H9 (cell line): Measurements from ENCODE around the gene GABBR2. TPM values are rescaled to one million over a fixed set of nuclear protein-coding genes. Genes with fewer than 3 reads are reported as not detected.

ENCODE experiments used
- DNase-seq: peaks from one replicate; pipeline ENCODE4 v3.0.0-alpha.2; 2017
- H2AFZ ChIP-seq: one replicate; pipeline ENCODE4 v1.6.1; 2013; ENCODE audit warnings: mild to moderate bottlenecking, low read length, control low read depth, moderate library complexity
- H2AK5ac ChIP-seq: 2 replicates; pipeline ENCODE4 v1.6.1; 2013; ENCODE audit warnings: low read length, control low read depth, mixed read lengths; ENCODE audit not compliant: insufficient read length
- H2BK120ac ChIP-seq: one replicate; pipeline ENCODE4 v1.6.1; 2013; ENCODE audit warnings: low read depth, mild to moderate bottlenecking, low read length, control low read depth, inconsistent platforms; ENCODE audit not compliant: poor library complexity, severe bottlenecking
- H2BK12ac ChIP-seq: 2 replicates; pipeline ENCODE4 v1.6.1; 2013; ENCODE audit warnings: low read length, control low read depth, mixed read lengths, low read depth; ENCODE audit not compliant: insufficient read length
- H2BK15ac ChIP-seq: 2 replicates; pipeline ENCODE4 v1.6.1; 2013; ENCODE audit warnings: low read depth, low read length, control low read depth
- H2BK20ac ChIP-seq: one replicate; pipeline ENCODE4 v1.6.1; 2013; ENCODE audit warnings: low read depth, mild to moderate bottlenecking, low read length, control low read depth, inconsistent platforms; ENCODE audit not compliant: poor library complexity, severe bottlenecking
- H2BK5ac ChIP-seq: 2 replicates; pipeline ENCODE4 v1.6.1; 2013; ENCODE audit warnings: low read length, control low read depth, mixed read lengths; ENCODE audit not compliant: insufficient read length
- H3K14ac ChIP-seq: 2 replicates; pipeline ENCODE4 v1.6.1; 2013; ENCODE audit warnings: low read length, control low read depth; ENCODE audit not compliant: insufficient read depth
- H3K18ac ChIP-seq: 2 replicates; pipeline ENCODE4 v1.6.1; 2013; ENCODE audit warnings: low read depth, mild to moderate bottlenecking, mixed read lengths, low read length, control low read depth; ENCODE audit not compliant: insufficient read length
- H3K23ac ChIP-seq: 2 replicates; pipeline ENCODE4 v1.6.1; 2013; ENCODE audit warnings: low read length, control low read depth, mixed read lengths, low read depth; ENCODE audit not compliant: insufficient read length
- H3K23me2 ChIP-seq: 2 replicates; pipeline ENCODE4 v1.6.1; 2013; ENCODE audit warnings: low read depth, mild to moderate bottlenecking, mixed read lengths, low read length, control low read depth; ENCODE audit not compliant: insufficient read length, poor library complexity, severe bottlenecking
- H3K27ac ChIP-seq: 2 replicates; pipeline ENCODE4 v1.5.1; 2013; ENCODE audit warnings: low read length, control low read depth, mixed read lengths, low read depth; ENCODE audit not compliant: insufficient read length
- H3K27me3 ChIP-seq: 2 replicates; pipeline ENCODE4 v1.6.1; 2013; ENCODE audit warnings: low read length, control low read depth, inconsistent platforms; ENCODE audit not compliant: insufficient read depth
- H3K4ac ChIP-seq: 2 replicates; pipeline ENCODE4 v1.6.1; 2013; ENCODE audit warnings: low read depth, mild to moderate bottlenecking, control low read depth, inconsistent platforms, low read length, moderate library complexity
- H3K4me1 ChIP-seq: 2 replicates; pipeline ENCODE4 v1.6.1; 2013; ENCODE audit warnings: low read length, control low read depth, inconsistent platforms; ENCODE audit not compliant: insufficient read depth
- H3K4me2 ChIP-seq: 2 replicates; pipeline ENCODE4 v1.6.1; 2013; ENCODE audit warnings: low read length, control low read depth, mixed read lengths; ENCODE audit not compliant: insufficient read length, insufficient read depth
- H3K56ac ChIP-seq: 2 replicates; pipeline ENCODE4 v1.6.1; 2013; ENCODE audit warnings: low read depth, mild to moderate bottlenecking, mixed read lengths, low read length, control low read depth; ENCODE audit not compliant: insufficient read length
- H3K79me1 ChIP-seq: 2 replicates; pipeline ENCODE4 v1.6.1; 2013; ENCODE audit warnings: low read depth, mild to moderate bottlenecking, moderate library complexity, low read length, control low read depth, inconsistent platforms; ENCODE audit not compliant: insufficient read depth, poor library complexity, severe bottlenecking
- H3K79me2 ChIP-seq: 2 replicates; pipeline ENCODE4 v1.6.1; 2013; ENCODE audit warnings: low read length, control low read depth, inconsistent platforms; ENCODE audit not compliant: insufficient read depth
- H3K9ac ChIP-seq: 2 replicates; pipeline ENCODE4 v1.6.1; 2013; ENCODE audit warnings: low read length, control low read depth, mixed read lengths; ENCODE audit not compliant: insufficient read length; ENCODE audit errors: extremely low read depth
- H3K9me3 ChIP-seq: one replicate; pipeline ENCODE4 v1.6.1; 2013; ENCODE audit warnings: low read depth, low read length, inconsistent platforms; ENCODE audit not compliant: control insufficient read depth
- H3T11ph ChIP-seq: one replicate; pipeline ENCODE4 v1.6.1; 2013; ENCODE audit warnings: mild to moderate bottlenecking, low read length, control low read depth, inconsistent platforms
- H4K20me1 ChIP-seq: one replicate; pipeline ENCODE4 v1.6.1; 2013; ENCODE audit not compliant: control insufficient read depth, insufficient read length, insufficient read depth
- H4K5ac ChIP-seq: 2 replicates; pipeline ENCODE4 v1.6.1; 2013; ENCODE audit warnings: low read depth, mild to moderate bottlenecking, mixed read lengths, low read length, control low read depth; ENCODE audit not compliant: insufficient read length
- H4K8ac ChIP-seq: replicated peaks from 2 replicates; pipeline ENCODE4 v1.6.1; 2013; ENCODE audit warnings: low read length, control low read depth, mixed read lengths, low read depth; ENCODE audit not compliant: insufficient read length
- H4K91ac ChIP-seq: 2 replicates; pipeline ENCODE4 v1.6.1; 2013; ENCODE audit warnings: low read depth, mild to moderate bottlenecking, moderate library complexity, mixed read lengths, low read length, control low read depth; ENCODE audit not compliant: insufficient read length
- H3K27ac Mint-ChIP-seq, 3 experiments: 2 replicates in 2 of 3; 3 replicates in 1 of 3; pipeline ENCODE4 v1.8.0; 2020 to 2021; ENCODE audit warnings: mixed read lengths in 3 of 3, mild to moderate bottlenecking in 1 of 3, moderate library complexity in 1 of 3
- H3K27me3 Mint-ChIP-seq: 2 replicates; pipeline ENCODE4 v1.8.0; 2021; ENCODE audit warnings: low read depth, mild to moderate bottlenecking, moderate library complexity, mixed read lengths
- H3K36me3 Mint-ChIP-seq, 3 experiments: 2 replicates in 2 of 3; 3 replicates in 1 of 3; pipeline ENCODE4 v1.8.0; 2020 to 2021; ENCODE audit warnings: low read depth in 3 of 3, mixed read lengths in 3 of 3; ENCODE audit not compliant: insufficient read depth in 1 of 3
- H3K4me1 Mint-ChIP-seq, 2 experiments: 2 replicates each; pipeline ENCODE4 v1.8.0; 2020; ENCODE audit warnings: mixed read lengths in 2 of 2
- H3K4me3 Mint-ChIP-seq, 2 experiments: 2 replicates in 1 of 2; 3 replicates in 1 of 2; pipeline ENCODE4 v1.8.0; 2020 to 2021; ENCODE audit warnings: mild to moderate bottlenecking in 2 of 2, mixed read lengths in 2 of 2, moderate library complexity in 1 of 2
- H3K9me3 Mint-ChIP-seq, 2 experiments: 2 replicates in 1 of 2; 3 replicates in 1 of 2; pipeline ENCODE4 v1.8.0; 2020; ENCODE audit warnings: mild to moderate bottlenecking in 2 of 2, mixed read lengths in 2 of 2, moderate library complexity in 1 of 2
- CTCF ChIP-seq: fragments of 200-600 bp; sonication (generic); conservative IDR thresholded peaks from 3 replicates; pipeline ENCODE4 v1.8.0; 2021; ENCODE audit warnings: antibody characterized with exemption, mild to moderate bottlenecking
- WGBS: extraction: QIAGEN DNeasy Blood & Tissue Kit; methylation state at CpG from one replicate; pipeline ENCODE4 v1.1.7; 2013; ENCODE audit warnings: missing lambda C conversion rate, low lambda C conversion rate, mixed read lengths; ENCODE audit not compliant: insufficient read length; ENCODE audit errors: extremely low coverage; 5-methylcytosine and 5-hydroxymethylcytosine counted together
- total RNA-seq: library from RNA; stranded (reverse); gene quantifications from 2 replicates; pipeline ENCODE4 v1.2.1, GENCODE V29; 2021

Gene GABBR2
- total RNA-seq, 1 experiment from 2014 or later: 0.66 TPM

DNA sequence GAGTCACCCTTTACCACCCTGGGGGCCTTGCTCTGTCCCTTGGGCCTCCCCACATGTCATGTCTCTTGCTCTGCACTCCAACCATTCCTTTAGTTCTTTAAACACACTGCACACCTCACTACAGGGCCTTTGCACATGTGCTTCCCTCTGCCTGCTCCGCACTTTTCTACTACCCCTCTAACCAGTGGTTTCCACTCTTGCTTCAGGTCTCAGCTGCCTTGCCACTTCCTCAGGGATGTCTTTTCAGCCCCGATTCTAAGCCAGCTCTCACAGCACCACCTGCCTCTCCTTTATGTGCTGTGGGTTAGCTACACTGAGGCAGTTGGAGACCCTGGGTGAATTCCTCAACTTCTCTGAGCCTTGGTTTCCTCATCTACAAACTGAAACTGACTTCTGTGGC lies 34.6 kb upstream of the GABBR2 start:
- no peak overlapping the region for H2AFZ ChIP-seq
- no peaks in the 10 kb centered on the region for H3K79me1 ChIP-seq
- no peak overlapping the region for H2BK120ac ChIP-seq
- H4K91ac ChIP-seq: no peak overlapping the region
- H3T11ph ChIP-seq: no peak overlapping the region
- H3K4ac ChIP-seq: no peak overlapping the region
- no peak overlapping the region for H2BK5ac ChIP-seq
- no CpG with 5 or more reads among the region's 2 CpGs for WGBS
- Mint-ChIP-seq H3K27me3 (no peaks in the 10 kb centered on the region; the same call in 1 of the 2 replicates), H3K4me1 (peaks cover 0 to under 1% of the 10 kb centered on the region in 2 experiments; a peak in 3 of 4 replicates), H3K36me3 (peaks cover 21 to 55% (median 40%) of the 10 kb centered on the region in 3 experiments), H3K4me3 (no peak overlapping the region), H3K27ac (peak overlapping the region in 1 of 3 experiments; percentile 54; a peak in 2 of 7 replicates), H3K9me3 (peaks cover 7 to 10% of the 10 kb centered on the region in 2 experiments; a peak in 4 of 5 replicates)
- DNase-seq: no peak
- TF ChIP-seq CTCF: no peak
- no peaks in the 10 kb centered on the region for H3K9me3 ChIP-seq
- no peaks in the 10 kb centered on the region for H3K4me1 ChIP-seq
- H3K27me3 ChIP-seq: no peaks in the 10 kb centered on the region
- no peak overlapping the region for H4K8ac ChIP-seq
- H3K18ac ChIP-seq: no peak overlapping the region
- no peaks in the 10 kb centered on the region for H3K79me2 ChIP-seq
- H4K20me1 ChIP-seq: no peaks in the 10 kb centered on the region
- H3K4me2 ChIP-seq: no peak overlapping the region
- no peak overlapping the region for H2AK5ac ChIP-seq
- no peak overlapping the region for H2BK12ac ChIP-seq
- H2BK20ac ChIP-seq: no peak overlapping the region
- no peaks in the 10 kb centered on the region for H3K23me2 ChIP-seq
- H3K56ac ChIP-seq: no peak overlapping the region
- no peak overlapping the region for H4K5ac ChIP-seq
- no peak overlapping the region for H3K23ac ChIP-seq
- H3K9ac ChIP-seq: no peak overlapping the region
- H3K14ac ChIP-seq: no peak overlapping the region
- no peak overlapping the region for H3K27ac ChIP-seq
- no peak overlapping the region for H2BK15ac ChIP-seq
